ENCODE results near the gene VMP1.

- no peak for TF ChIP-seq CTCF (conservative IDR thresholded peaks at IDR 0.05; ENCODE audit: low read depth, low read length)
- TF ChIP-seq EZH2 (IDR thresholded peaks at IDR 0.05; ENCODE audit: borderline replicate concordance, low read depth, low read length, poor library complexity, severe bottlenecking): no peak
Measured at GRCh38 chr17:59790910-59791309, 83.5 kb downstream of the VMP1 start.

Measured in A673 (cell line).